ENCODE results near the gene PIAS1.
"Not testable (repeated sequence)": the region's sequence is repeated elsewhere in the genome, so short reads cannot be mapped to it uniquely, and the experiment has no call there.

The PIAS1 gene

GRCh38 chr15:68114840-68115239 is 60.7 kb downstream of the PIAS1 start:
- no peak for DNase-seq (ENCODE audit: low read depth)

- DNase-seq (ENCODE audit: low read depth), result no peak
Measured at GRCh38 chr15:68124700-68125099, 70.6 kb downstream of the PIAS1 start.

GRCh38 chr15:68126396-68126795 is 72.3 kb downstream of the PIAS1 start:
- DNase-seq (ENCODE audit: low read depth), result no peak

GRCh38 chr15:68129072-68129471 is 75.0 kb downstream of the PIAS1 start:
- no peak for DNase-seq (ENCODE audit: low read depth)

GRCh38 chr15:68130851-68131250 is 76.7 kb downstream of the PIAS1 start:
- no peak for DNase-seq (ENCODE audit: low read depth)

GRCh38 chr15:68137096-68137495 is 83.0 kb downstream of the PIAS1 start:
- no peak for DNase-seq (ENCODE audit: low read depth)

GRCh38 chr15:68143129-68143528 is 89.0 kb downstream of the PIAS1 start:
- DNase-seq (ENCODE audit: low read depth), result no peak

GRCh38 chr15:68143785-68144184 is 89.7 kb downstream of the PIAS1 start:
- no peak for DNase-seq (ENCODE audit: low read depth)

- no peak for DNase-seq (ENCODE audit: low read depth)
Measured at GRCh38 chr15:68145706-68146105, 91.6 kb downstream of the PIAS1 start.

- no peak for DNase-seq (ENCODE audit: low read depth)
Measured at GRCh38 chr15:68148039-68148438, 93.9 kb downstream of the PIAS1 start.

GRCh38 chr15:68149059-68149458 is 94.9 kb downstream of the PIAS1 start:
- DNase-seq (ENCODE audit: low read depth), result no peak

GRCh38 chr15:68150187-68150586 is 96.1 kb downstream of the PIAS1 start:
- DNase-seq (ENCODE audit: low read depth), result no peak

GRCh38 chr15:68151277-68151676 is 97.2 kb downstream of the PIAS1 start:
- no peak for DNase-seq (ENCODE audit: low read depth)

- DNase-seq (ENCODE audit: low read depth), result no peak
Measured at GRCh38 chr15:68152342-68152741, 98.2 kb downstream of the PIAS1 start.

GRCh38 chr15:68154923-68155559 is 100.9 kb downstream of the PIAS1 start:
- DNase-seq (ENCODE audit: low read depth), result no peak

- no peak for DNase-seq (ENCODE audit: low read depth)
Measured at GRCh38 chr15:68157074-68157473, 103.0 kb downstream of the PIAS1 start.

- no peak for DNase-seq (ENCODE audit: low read depth)
Measured at GRCh38 chr15:68158046-68158628, 104.0 kb downstream of the PIAS1 start.

- DNase-seq (ENCODE audit: low read depth), result no peak
Measured at GRCh38 chr15:68163191-68163590, 109.1 kb downstream of the PIAS1 start.

GRCh38 chr15:68166847-68167246 is 112.7 kb downstream of the PIAS1 start:
- DNase-seq (ENCODE audit: low read depth), result no peak

GRCh38 chr15:68172037-68172436 is 117.9 kb downstream of the PIAS1 start:
- DNase-seq (ENCODE audit: low read depth), result not testable (repeated sequence)

- DNase-seq (ENCODE audit: low read depth), result no peak
Measured at GRCh38 chr15:68173119-68173518, 119.0 kb downstream of the PIAS1 start.

GRCh38 chr15:68175526-68175925 is 121.4 kb downstream of the PIAS1 start:
- no peak for DNase-seq (ENCODE audit: low read depth)

- no peak for DNase-seq (ENCODE audit: low read depth)
Measured at GRCh38 chr15:68176601-68177000, 122.5 kb downstream of the PIAS1 start.

GRCh38 chr15:68177742-68178141 is 123.6 kb downstream of the PIAS1 start:
- DNase-seq (ENCODE audit: low read depth), result no peak
